Smooth muscle cell (in vitro differentiated cells): Measurements from ENCODE around the gene FAM227B. TPM values are rescaled to one million over a fixed set of nuclear protein-coding genes. Genes with fewer than 3 reads are reported as not detected.
A peak's percentile ranks its signal among the peaks of the same experiment; 100 is the strongest.

Experiments used
- DNase-seq: peaks from one replicate; lab custom pipeline; 2025; ENCODE audit not compliant: unreplicated experiment; lab: John Stamatoyannopoulos, UW
- H2AFZ ChIP-seq: fragments of 200-600 bp; sonication (generic); 2 replicates; pipeline ENCODE4 v1.6.0; 2016; ENCODE audit warnings: antibody characterized with exemption, low read depth, mild to moderate bottlenecking
- H3F3A ChIP-seq: fragments of 200-600 bp; sonication (generic); 2 replicates; pipeline ENCODE4 v1.6.0; 2017; ENCODE audit warnings: antibody characterized with exemption, low read depth
- H3K27ac ChIP-seq: fragments of 200-600 bp; sonication (generic); 2 replicates; pipeline ENCODE4 v1.5.1; 2016; ENCODE audit warnings: low read depth, mild to moderate bottlenecking
- H3K27me3 ChIP-seq: fragments of 200-600 bp; sonication (generic); 2 replicates; pipeline ENCODE4 v1.6.1; 2016; ENCODE audit warnings: low read depth, mild to moderate bottlenecking
- H3K36me3 ChIP-seq: fragments of 200-600 bp; sonication (generic); 2 replicates; pipeline ENCODE4 v1.5.1; 2016; ENCODE audit warnings: low read depth
- H3K4me1 ChIP-seq: fragments of 200-600 bp; sonication (generic); 2 replicates; pipeline ENCODE4 v1.5.1; 2016; ENCODE audit warnings: low read depth
- H3K4me2 ChIP-seq: fragments of 200-600 bp; sonication (generic); 2 replicates; pipeline ENCODE4 v1.6.0; 2016; ENCODE audit warnings: mild to moderate bottlenecking
- H3K4me3 ChIP-seq: fragments of 200-600 bp; sonication (generic); 2 replicates; pipeline ENCODE4 v1.5.1; 2016; ENCODE audit warnings: mild to moderate bottlenecking
- H3K79me2 ChIP-seq: fragments of 200-600 bp; sonication (generic); 2 replicates; pipeline ENCODE4 v1.6.0; 2016; ENCODE audit warnings: low read depth, mild to moderate bottlenecking
- H3K9ac ChIP-seq: fragments of 200-600 bp; sonication (generic); 2 replicates; pipeline ENCODE4 v1.6.0; 2016; ENCODE audit warnings: low read depth
- H3K9me3 ChIP-seq: fragments of 200-600 bp; sonication (generic); replicated peaks from 2 replicates; pipeline ENCODE4 v1.5.1; 2016; ENCODE audit warnings: low read depth
- H4K20me1 ChIP-seq: fragments of 200-600 bp; sonication (generic); 2 replicates; pipeline ENCODE4 v1.6.0; 2016; ENCODE audit warnings: low read depth
- WGBS: methylation state at CpG from one replicate; pipeline ENCODE4 v1.1.7; 2016; ENCODE audit warnings: low lambda C conversion rate; 5-methylcytosine and 5-hydroxymethylcytosine counted together
- polyA plus RNA-seq: library from polyadenylated mRNA; unstranded; fragments of >200 nt; fragmentation: Nextera tagmentation; extraction: Ambion mirVana; gene quantifications from 2 replicates; pipeline ENCODE4 v1.2.1, GENCODE V29; 2016
- total RNA-seq: library from RNA; depleted of rRNA; stranded (reverse); fragments of >200 nt; gene quantifications from 2 replicates; pipeline ENCODE4 v1.2.3, GENCODE V29; 2014
- TF ChIP-seq, protein P1 (sequence below): fragments of 200-600 bp; sonication (generic); IDR thresholded peaks from 2 replicates; pipeline ENCODE4 v1.5.1; 2017; ENCODE audit warnings: borderline replicate concordance, mild to moderate bottlenecking, antibody characterized with exemption; ENCODE audit not compliant: insufficient read depth, poor library complexity, severe bottlenecking

The FAM227B gene
- total and polyA plus RNA-seq, 2 experiments from 2014 or later, result 7.5 to 9.7 TPM

GRCh38 chr15:49282366-49282765, 338.3 kb downstream of the FAM227B start:
- Histone ChIP-seq H3K79me2 (no peaks in the 10 kb centered on the region), H3K4me3 (no peak overlapping the region), H3K4me1 (no peaks in the 10 kb centered on the region), H3K36me3 (no peaks in the 10 kb centered on the region), H3K27ac (peak overlapping the region; percentile 5), H3K4me2 (no peak overlapping the region), H3K9ac (no peak overlapping the region), H3F3A (no peaks in the 10 kb centered on the region), H2AFZ (no peak overlapping the region), H4K20me1 (no peaks in the 10 kb centered on the region), H3K9me3 (no peaks in the 10 kb centered on the region), H3K27me3 (no peaks in the 10 kb centered on the region)
- 63% methylated on average over 1 of the region's 1 CpG for WGBS
- no peak for DNase-seq
- TF ChIP-seq, protein P1, sequence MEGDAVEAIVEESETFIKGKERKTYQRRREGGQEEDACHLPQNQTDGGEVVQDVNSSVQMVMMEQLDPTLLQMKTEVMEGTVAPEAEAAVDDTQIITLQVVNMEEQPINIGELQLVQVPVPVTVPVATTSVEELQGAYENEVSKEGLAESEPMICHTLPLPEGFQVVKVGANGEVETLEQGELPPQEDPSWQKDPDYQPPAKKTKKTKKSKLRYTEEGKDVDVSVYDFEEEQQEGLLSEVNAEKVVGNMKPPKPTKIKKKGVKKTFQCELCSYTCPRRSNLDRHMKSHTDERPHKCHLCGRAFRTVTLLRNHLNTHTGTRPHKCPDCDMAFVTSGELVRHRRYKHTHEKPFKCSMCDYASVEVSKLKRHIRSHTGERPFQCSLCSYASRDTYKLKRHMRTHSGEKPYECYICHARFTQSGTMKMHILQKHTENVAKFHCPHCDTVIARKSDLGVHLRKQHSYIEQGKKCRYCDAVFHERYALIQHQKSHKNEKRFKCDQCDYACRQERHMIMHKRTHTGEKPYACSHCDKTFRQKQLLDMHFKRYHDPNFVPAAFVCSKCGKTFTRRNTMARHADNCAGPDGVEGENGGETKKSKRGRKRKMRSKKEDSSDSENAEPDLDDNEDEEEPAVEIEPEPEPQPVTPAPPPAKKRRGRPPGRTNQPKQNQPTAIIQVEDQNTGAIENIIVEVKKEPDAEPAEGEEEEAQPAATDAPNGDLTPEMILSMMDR, result no peak

GRCh38 chr15:49279521-49280456, 340.8 kb downstream of the FAM227B start:
- Histone ChIP-seq H3K36me3 (no peaks in the 10 kb centered on the region), H3F3A (no peaks in the 10 kb centered on the region), H3K4me2 (no peak overlapping the region), H3K27me3 (no peaks in the 10 kb centered on the region), H3K79me2 (no peaks in the 10 kb centered on the region), H3K9ac (no peak overlapping the region), H3K9me3 (no peaks in the 10 kb centered on the region), H2AFZ (no peak overlapping the region), H3K4me3 (no peak overlapping the region), H4K20me1 (no peaks in the 10 kb centered on the region), H3K4me1 (peaks cover 6% of the 10 kb centered on the region), H3K27ac (no peak overlapping the region)
- TF ChIP-seq, protein P1, result no peak
- DNase-seq, result no peak
- 98% methylated on average over 4 of the region's 4 CpGs for WGBS

- Histone ChIP-seq H3K27me3 (no peaks in the 10 kb centered on the region), H3K4me1 (peaks cover 6% of the 10 kb centered on the region), H3K9ac (no peak overlapping the region), H3K79me2 (no peaks in the 10 kb centered on the region), H2AFZ (no peak overlapping the region), H3K27ac (no peak overlapping the region), H4K20me1 (no peaks in the 10 kb centered on the region), H3K9me3 (no peaks in the 10 kb centered on the region), H3K4me2 (no peak overlapping the region), H3K36me3 (no peaks in the 10 kb centered on the region), H3K4me3 (no peak overlapping the region), H3F3A (no peaks in the 10 kb centered on the region)
- 90% methylated on average over 5 of the region's 5 CpGs for WGBS
- TF ChIP-seq, protein P1, result no peak
- DNase-seq, result no peak
Measured at GRCh38 chr15:49278751-49279150, 341.9 kb downstream of the FAM227B start.

Other genes with a start within 250 kb of the FAM227B start
- 358 and 430 TPM in 2 replicates for gene FGF7, start 197.6 kb downstream of the FAM227B start, total RNA-seq
- gene FGF7, start 197.6 kb downstream of the FAM227B start, polyA plus RNA-seq, result 210 and 281 TPM in 2 replicates
- 99.3 and 127 TPM in 2 replicates for gene DTWD1, start 230 bp upstream of the FAM227B start, total RNA-seq
- gene DTWD1, start 230 bp upstream of the FAM227B start, polyA plus RNA-seq, result 64.1 and 65.4 TPM in 2 replicates